GM23338 (cell line): Measurements from ENCODE around the gene TK1. TPM values are rescaled to one million over a fixed set of nuclear protein-coding genes. Genes with fewer than 3 reads are reported as not detected.

Source experiments
- ATAC-seq: fragments of 200-7000 bp; cut with Tn5 transposase; 3 replicates; pipeline ENCODE4 v1.9.1; 2020
- DNase-seq: peaks from one replicate; pipeline ENCODE4 v3.0.0-alpha.2; 2015; ENCODE audit warnings: low spot score
- H2AFZ ChIP-seq: fragments of 200-600 bp; sonication (generic); 2 replicates; pipeline ENCODE4 v1.8.0; 2016; ENCODE audit warnings: antibody characterized with exemption, mild to moderate bottlenecking, moderate library complexity
- H3F3A ChIP-seq: fragments of 200-600 bp; sonication (generic); replicated peaks from 2 replicates; pipeline ENCODE4 v1.8.0; 2017; ENCODE audit warnings: antibody characterized with exemption, mixed run types, low read depth
- H3K27ac ChIP-seq: fragments of 200-600 bp; sonication (generic); 2 replicates; pipeline ENCODE4 v1.6.1; 2016; ENCODE audit warnings: low read depth
- H3K27me3 ChIP-seq: fragments of 200-600 bp; sonication (generic); 2 replicates; pipeline ENCODE4 v1.8.0; 2016; ENCODE audit warnings: mild to moderate bottlenecking, mixed run types, moderate library complexity; ENCODE audit not compliant: insufficient read depth
- H3K36me3 ChIP-seq: fragments of 200-600 bp; sonication (generic); 2 replicates; pipeline ENCODE4 v1.8.0; 2016; ENCODE audit warnings: mild to moderate bottlenecking; ENCODE audit not compliant: insufficient read depth
- H3K4me1 ChIP-seq: fragments of 200-600 bp; sonication (generic); 2 replicates; pipeline ENCODE4 v1.8.0; 2016; ENCODE audit warnings: mild to moderate bottlenecking, moderate library complexity; ENCODE audit not compliant: insufficient read depth
- H3K4me2 ChIP-seq: fragments of 200-600 bp; sonication (generic); 2 replicates; pipeline ENCODE4 v1.7.1; 2017; ENCODE audit warnings: mixed run types
- H3K4me3 ChIP-seq: fragments of 200-600 bp; sonication (generic); 2 replicates; pipeline ENCODE4 v1.6.1; 2016; ENCODE audit warnings: mixed run types
- H3K79me2 ChIP-seq: fragments of 200-600 bp; sonication (generic); replicated peaks from 2 replicates; pipeline ENCODE4 v1.8.0; 2017; ENCODE audit warnings: mild to moderate bottlenecking; ENCODE audit not compliant: insufficient read depth
- H3K9me2 ChIP-seq: fragments of 200-600 bp; sonication (generic); 2 replicates; pipeline ENCODE4 v1.8.0; 2017; ENCODE audit not compliant: insufficient read depth
- H4K20me1 ChIP-seq: fragments of 200-600 bp; sonication (generic); replicated peaks from 2 replicates; pipeline ENCODE4 v1.8.0; 2017; ENCODE audit warnings: mild to moderate bottlenecking; ENCODE audit not compliant: insufficient read depth
- H3K27ac Mint-ChIP-seq: 2 replicates; pipeline ENCODE4 v1.8.0; 2020; ENCODE audit warnings: inconsistent platforms, mild to moderate bottlenecking, moderate library complexity, mixed read lengths
- H3K27me3 Mint-ChIP-seq: 3 replicates; pipeline ENCODE4 v1.8.0; 2022; ENCODE audit warnings: low read depth, mild to moderate bottlenecking, moderate library complexity, mixed read lengths, inconsistent platforms; ENCODE audit not compliant: insufficient read depth, poor library complexity
- H3K36me3 Mint-ChIP-seq: 3 replicates; pipeline ENCODE4 v1.8.0; 2021; ENCODE audit warnings: low read depth, mild to moderate bottlenecking, inconsistent platforms, moderate library complexity, mixed read lengths
- H3K4me1 Mint-ChIP-seq: 3 replicates; pipeline ENCODE4 v1.8.0; 2020; ENCODE audit warnings: mild to moderate bottlenecking, inconsistent platforms, mixed read lengths
- H3K4me3 Mint-ChIP-seq: 3 replicates; pipeline ENCODE4 v1.8.0; 2021; ENCODE audit warnings: moderate library complexity, mild to moderate bottlenecking, inconsistent platforms, mixed read lengths
- H3K9me3 Mint-ChIP-seq: 3 replicates; pipeline ENCODE4 v1.8.0; 2020; ENCODE audit warnings: moderate library complexity, mild to moderate bottlenecking, inconsistent platforms, mixed read lengths
- CREB1 ChIP-seq: fragments of 250-450 bp; sonication (Bioruptor Pico); IDR thresholded peaks from 2 replicates; pipeline ENCODE4 v1.5.0; 2020; ENCODE audit warnings: low read depth, mild to moderate bottlenecking, moderate library complexity
- CTCF ChIP-seq, 2 experiments: fragments of 200-600 bp in 1 of 2; sonication (generic) in 1 of 2; conservative IDR thresholded peaks; 2 replicates each; pipeline versions ENCODE4 v1.5.1 to v1.6.1; 2016 to 2017; ENCODE audit warnings: antibody characterized with exemption in 2 of 2, low read depth in 2 of 2, mild to moderate bottlenecking in 2 of 2, moderate library complexity in 1 of 2
- ETS1 ChIP-seq: IDR thresholded peaks from 2 replicates; pipeline ENCODE4 v1.6.1; 2016; ENCODE audit warnings: antibody characterized with exemption
- EZH2 ChIP-seq: fragments of 200-600 bp; sonication (generic); IDR thresholded peaks from one replicate; pipeline ENCODE4 v1.8.0; 2017; ENCODE audit warnings: antibody characterized with exemption, mild to moderate bottlenecking, low read depth; ENCODE audit not compliant: unreplicated experiment
- JUNB ChIP-seq: IDR thresholded peaks from one replicate; pipeline ENCODE4 v1.6.1; 2016; ENCODE audit warnings: antibody characterized with exemption; ENCODE audit not compliant: unreplicated experiment
- NANOG ChIP-seq: IDR thresholded peaks from 2 replicates; pipeline ENCODE4 v1.6.1; 2016; ENCODE audit warnings: antibody characterized with exemption, borderline replicate concordance
- POLR2AphosphoS5 ChIP-seq: IDR thresholded peaks from 2 replicates; pipeline ENCODE4 v1.6.1; 2016; ENCODE audit warnings: antibody characterized with exemption, low read depth
- STAT1 ChIP-seq: IDR thresholded peaks from one replicate; pipeline ENCODE4 v1.6.1; 2016; ENCODE audit warnings: antibody characterized with exemption; ENCODE audit not compliant: unreplicated experiment
- ZNF114 ChIP-seq: fragments of 250-450 bp; sonication (Bioruptor Pico); IDR thresholded peaks from 2 replicates; pipeline ENCODE4 v1.5.0; 2020; ENCODE audit warnings: mild to moderate bottlenecking, moderate library complexity
- ZNF331 ChIP-seq: fragments of 250-450 bp; sonication (Bioruptor Pico); IDR thresholded peaks from 2 replicates; pipeline ENCODE4 v1.5.0; 2020; ENCODE audit warnings: low read depth, mild to moderate bottlenecking, moderate library complexity
- ZNF462 ChIP-seq: fragments of 250-450 bp; sonication (Bioruptor Pico); IDR thresholded peaks from 2 replicates; pipeline ENCODE4 v1.5.0; 2020; ENCODE audit warnings: mild to moderate bottlenecking, moderate library complexity
- polyA plus RNA-seq: library from polyadenylated mRNA; unstranded; fragments of >200 nt; fragmentation: Nextera tagmentation; extraction: Ambion mirVana; gene quantifications from 2 replicates; pipeline ENCODE4 v1.2.1, GENCODE V29; 2016
- total RNA-seq: library from RNA; depleted of rRNA; stranded (reverse); fragments of >200 nt; shearing (Covaris generic); gene quantifications from 2 replicates; pipeline ENCODE4 v1.2.3, GENCODE V29; 2014

Gene TK1
- total and polyA plus RNA-seq, 2 experiments from 2014 or later, result 74.5 to 84.4 TPM

GRCh38 chr17:78159575-78160158 lies 27.2 kb downstream of the TK1 start:
- DNase-seq (no peak), ATAC-seq (no peak)
- H3K4me1 ChIP-seq, result no peaks in the 10 kb centered on the region
- H4K20me1 ChIP-seq, result no peaks in the 10 kb centered on the region
- H3K27ac ChIP-seq, result no peak overlapping the region
- no peaks in the 10 kb centered on the region for H3K9me3 Mint-ChIP-seq
- H3K27me3 Mint-ChIP-seq, result peaks cover 9% of the 10 kb centered on the region
- no peaks in the 10 kb centered on the region; the same call in 2 of the 3 replicates for H3K4me1 Mint-ChIP-seq
- H3F3A ChIP-seq, result no peaks in the 10 kb centered on the region
- H3K27me3 ChIP-seq, result no peaks in the 10 kb centered on the region
- no peak overlapping the region for H3K4me2 ChIP-seq
- no peaks in the 10 kb centered on the region for H3K79me2 ChIP-seq
- no peak overlapping the region for H2AFZ ChIP-seq
- TF ChIP-seq CTCF (conservative IDR thresholded peaks at IDR 0.05; ENCODE audit: low read depth in 2 of 2) (no peak), ZNF114 (CRISPR knock-in tag) (no peak), CREB1 (CRISPR knock-in tag) (no peak), JUNB (no peak), NANOG (no peak), ZNF331 (CRISPR knock-in tag) (no peak), STAT1 (no peak), ZNF462 (no peak), EZH2 (no peak), POLR2AphosphoS5 (no peak), ETS1 (no peak)
- H3K9me2 ChIP-seq, result no peaks in the 10 kb centered on the region
- H3K27ac Mint-ChIP-seq, result no peak overlapping the region
- H3K4me3 Mint-ChIP-seq, result no peak overlapping the region
- no peaks in the 10 kb centered on the region for H3K36me3 Mint-ChIP-seq
- H3K36me3 ChIP-seq, result no peaks in the 10 kb centered on the region
- no peak overlapping the region for H3K4me3 ChIP-seq
